HCT116 (cell line): ENCODE data around the gene NTNG1. TPM values are rescaled to one million over a fixed set of nuclear protein-coding genes. Genes with fewer than 3 reads are reported as not detected.
"Not testable (repeated sequence)": the region's sequence is repeated elsewhere in the genome, so short reads cannot be mapped to it uniquely, and the experiment has no call there.

ENCODE experiments used
- ATAC-seq: fragments of 200-7000 bp; cut with Tn5 transposase; 2 replicates; pipeline ENCODE4 v1.9.1; 2020; ENCODE audit warnings: mild to moderate bottlenecking, moderate library complexity
- BruUV-seq: library from RNA; stranded (reverse); fragments of 400-500 nt; replicated peaks from 2 replicates; lab custom pipeline; 2021; lab: Mats Ljungman, UMichigan
- CTCF ChIA-PET: fragments of 300-600 bp; sonication (Branson Sonifier 250); formaldehyde crosslinking; loops from one replicate; lab custom pipeline; 2021; ENCODE audit warnings: antibody characterized with exemption; lab: Charles Lee
- POLR2A ChIA-PET: fragments of 300-600, 350-600 bp; sonication (Branson Sonifier 250); formaldehyde crosslinking; loops from one replicate; lab custom pipeline; 2021; ENCODE audit warnings: antibody characterized with exemption; lab: Charles Lee
- RAD21 ChIA-PET, 2 experiments: fragments of 300-600 bp; sonication (Branson Sonifier 250); formaldehyde crosslinking; loops; one replicate each; lab custom pipeline; 2023; ENCODE audit warnings: low total read pairs in 2 of 2; ENCODE audit not compliant: uncharacterized antibody in 2 of 2, unreplicated experiment in 2 of 2, low non-redundant PET in 1 of 2; lab: Charles Lee
- DNase-seq: peaks from one replicate; pipeline ENCODE4 v3.0.0-alpha.2; 2010; ENCODE audit warnings: low read depth, low spot score
- H2AFZ ChIP-seq: fragments of 200-600 bp; shearing (Covaris generic), sonication (generic); 2 replicates; pipeline ENCODE4 v1.6.1; 2017; ENCODE audit warnings: low read depth, mixed run types, mixed read lengths, antibody characterized with exemption, low read length; ENCODE audit not compliant: poor library complexity, severe bottlenecking
- H3K27ac ChIP-seq: 2 replicates; pipeline ENCODE4 v1.5.1; 2012; ENCODE audit warnings: low read depth, low read length
- H3K27me3 ChIP-seq: fragments of 200-600 bp; sonication (generic); 2 replicates; pipeline ENCODE4 v1.6.1; 2016; ENCODE audit warnings: mixed run types, low read length, mixed read lengths; ENCODE audit not compliant: insufficient read depth
- H3K36me3 ChIP-seq, 2 experiments: fragments of 200-500 bp in 1 of 2; fragments of 200-600 bp in 1 of 2; sonication (Bioruptor generic) in 1 of 2; sonication (generic) in 1 of 2; 2 replicates each; pipeline versions ENCODE4 v1.5.1 to v1.6.1; 2014 to 2016; ENCODE audit warnings: low read length in 2 of 2, inconsistent platforms in 1 of 2, mixed read lengths in 1 of 2, mixed run types in 1 of 2; ENCODE audit not compliant: insufficient read depth in 2 of 2, control insufficient read depth in 1 of 2
- H3K4me1 ChIP-seq, 2 experiments: fragments of 200-600 bp in 1 of 2; sonication (generic) in 1 of 2; 2 replicates each; pipeline versions ENCODE4 v1.5.1 to v1.6.1; 2012 to 2017; ENCODE audit warnings: low read length in 2 of 2, inconsistent platforms in 1 of 2, mild to moderate bottlenecking in 1 of 2, mixed read lengths in 1 of 2, mixed run types in 1 of 2, moderate library complexity in 1 of 2; ENCODE audit not compliant: insufficient read depth in 2 of 2, control insufficient read depth in 1 of 2
- H3K4me2 ChIP-seq: fragments of 200-600 bp; sonication (generic); 2 replicates; pipeline ENCODE4 v1.6.1; 2017; ENCODE audit warnings: mixed run types, low read length, mixed read lengths
- H3K4me3 ChIP-seq, 2 experiments: fragments of 200-600 bp in 1 of 2; sonication (generic) in 1 of 2; replicated peaks in 1 of 2; 2 replicates each; pipeline ENCODE4 v1.5.1; 2011 to 2016; ENCODE audit warnings: low read length in 2 of 2, control low read depth in 1 of 2, low read depth in 1 of 2, mild to moderate bottlenecking in 1 of 2, mixed read lengths in 1 of 2, mixed run types in 1 of 2
- H3K79me2 ChIP-seq: fragments of 200-600 bp; sonication (generic); 2 replicates; pipeline ENCODE4 v1.6.1; 2017; ENCODE audit warnings: mild to moderate bottlenecking, mixed run types, low read length, moderate library complexity, mixed read lengths; ENCODE audit not compliant: insufficient read depth
- H3K9ac ChIP-seq: fragments of 200-600 bp; sonication (generic); 2 replicates; pipeline ENCODE4 v1.6.1; 2016; ENCODE audit warnings: low read length, mixed read lengths
- H3K9me2 ChIP-seq: fragments of 200-600 bp; sonication (generic), shearing (Covaris generic); 2 replicates; pipeline ENCODE4 v1.6.1; 2017; ENCODE audit warnings: mixed run types, mild to moderate bottlenecking, moderate library complexity; ENCODE audit not compliant: insufficient read depth
- H3K9me3 ChIP-seq, 2 experiments: fragments of 200-500 bp in 1 of 2; fragments of 200-600 bp in 1 of 2; sonication (Bioruptor generic) in 1 of 2; sonication (generic) in 1 of 2; 2 replicates each; pipeline ENCODE4 v1.6.1; 2014 to 2017; ENCODE audit warnings: low read length in 2 of 2, mixed read lengths in 2 of 2, inconsistent platforms in 1 of 2, low read depth in 1 of 2, mild to moderate bottlenecking in 1 of 2, mixed run types in 1 of 2, moderate library complexity in 1 of 2; ENCODE audit not compliant: control insufficient read depth in 1 of 2, insufficient read depth in 1 of 2
- H4K20me1 ChIP-seq: fragments of 200-600 bp; sonication (generic), shearing (Covaris generic); 2 replicates; pipeline ENCODE4 v1.6.1; 2017; ENCODE audit warnings: mixed run types, mild to moderate bottlenecking, moderate library complexity; ENCODE audit not compliant: insufficient read depth
- CBX3 ChIP-seq: IDR thresholded peaks from 2 replicates; pipeline ENCODE4 v1.6.1; 2012; ENCODE audit warnings: low read depth
- CEBPB ChIP-seq: IDR thresholded peaks from 2 replicates; pipeline ENCODE4 v1.6.1; 2012; ENCODE audit warnings: low read depth
- EGR1 ChIP-seq: IDR thresholded peaks from 2 replicates; pipeline ENCODE4 v1.6.1; 2012; ENCODE audit warnings: low read depth
- ELF1 ChIP-seq: IDR thresholded peaks from 2 replicates; pipeline ENCODE4 v1.6.1; 2012; ENCODE audit warnings: low read depth, borderline replicate concordance
- EZH2 ChIP-seq: fragments of 200-600 bp; sonication (generic); IDR thresholded peaks from 2 replicates; pipeline ENCODE4 v1.6.1; 2017; ENCODE audit warnings: antibody characterized with exemption, mixed run types
- FOSL1 ChIP-seq: IDR thresholded peaks from 2 replicates; pipeline ENCODE4 v1.6.1; 2012; ENCODE audit warnings: low read depth
- POLR2AphosphoS5 ChIP-seq: IDR thresholded peaks from 2 replicates; pipeline ENCODE4 v1.6.1; 2011; ENCODE audit warnings: mild to moderate bottlenecking, low read depth, low read length, moderate library complexity
- RAD21 ChIP-seq: IDR thresholded peaks from 2 replicates; pipeline ENCODE4 v1.6.1; 2012; ENCODE audit warnings: low read depth, mild to moderate bottlenecking
- SIN3A ChIP-seq: IDR thresholded peaks from 2 replicates; pipeline ENCODE4 v1.6.1; 2012; ENCODE audit warnings: low read depth
- SP1 ChIP-seq: IDR thresholded peaks from 2 replicates; pipeline ENCODE4 v1.6.1; 2012; ENCODE audit warnings: low read depth
- TCF7L2 ChIP-seq: IDR thresholded peaks from 2 replicates; pipeline ENCODE4 v1.7.0; 2011; ENCODE audit warnings: borderline replicate concordance, inconsistent platforms; ENCODE audit not compliant: insufficient read depth, insufficient read length; ENCODE audit errors: extremely low read depth
- ZFX ChIP-seq: fragments of 450-650 bp; IDR thresholded peaks from 2 replicates; pipeline ENCODE4 v1.6.1; 2017
- intact Hi-C: fragments of 100-400 bp; cut with micrococcal nuclease; formaldehyde crosslinking; loops from 2 replicates; pipeline ENCODE4 v1.10.0; 2022
- total RNA-seq: library from RNA; stranded (reverse); gene quantifications from one replicate; pipeline ENCODE4 v1.2.1, GENCODE V29; 2021; ENCODE audit not compliant: unreplicated experiment
- TF ChIP-seq, protein P1 (sequence below): IDR thresholded peaks from 2 replicates; pipeline ENCODE4 v1.6.1; 2012

Gene NTNG1
- total RNA-seq, 1 experiment from 2014 or later: not detected

DNA sequence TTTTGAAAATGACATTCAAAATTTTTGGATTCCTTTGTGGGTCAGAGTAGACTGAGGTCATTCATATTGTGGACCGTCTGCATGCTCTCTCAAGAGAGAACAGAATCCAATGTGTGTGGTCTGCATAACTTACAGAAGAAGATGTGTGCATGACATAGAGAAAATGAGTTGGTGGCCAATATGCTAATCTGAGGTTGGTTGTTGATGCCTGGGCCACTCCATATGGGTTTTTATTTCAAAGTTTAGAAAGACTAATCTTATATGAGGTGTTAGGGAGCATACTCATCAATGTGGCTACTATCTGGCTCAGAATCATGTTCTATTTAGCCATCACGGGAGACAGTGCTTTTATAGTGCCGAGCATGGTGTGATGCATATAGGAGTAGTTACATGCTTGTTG is 18.2 kb downstream of the NTNG1 start:
- ChIA-PET CTCF (no interaction called here), POLR2A (no interaction called here), RAD21 (no interaction called here)
- Histone ChIP-seq H2AFZ (no peak overlapping the region), H4K20me1 (no peaks in the 10 kb centered on the region), H3K27me3 (no peaks in the 10 kb centered on the region), H3K9me2 (no peaks in the 10 kb centered on the region), H3K4me2 (no peak overlapping the region), H3K4me3 (no peak overlapping the region), H3K9ac (no peak overlapping the region), H3K36me3 (no peaks in the 10 kb centered on the region), H3K27ac (no peak overlapping the region), H3K79me2 (no peaks in the 10 kb centered on the region), H3K4me1 (no peaks in the 10 kb centered on the region), H3K9me3 (peaks cover 0 to 5% of the 10 kb centered on the region in 2 experiments; a peak in 1 of 4 replicates)
- ATAC-seq (no peak), DNase-seq (no peak)
- intact Hi-C loops: no loop called here
- BruUV-seq: no TSS peak
- TF ChIP-seq, protein P1, sequence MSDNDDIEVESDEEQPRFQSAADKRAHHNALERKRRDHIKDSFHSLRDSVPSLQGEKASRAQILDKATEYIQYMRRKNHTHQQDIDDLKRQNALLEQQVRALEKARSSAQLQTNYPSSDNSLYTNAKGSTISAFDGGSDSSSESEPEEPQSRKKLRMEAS: no peak

DNA sequence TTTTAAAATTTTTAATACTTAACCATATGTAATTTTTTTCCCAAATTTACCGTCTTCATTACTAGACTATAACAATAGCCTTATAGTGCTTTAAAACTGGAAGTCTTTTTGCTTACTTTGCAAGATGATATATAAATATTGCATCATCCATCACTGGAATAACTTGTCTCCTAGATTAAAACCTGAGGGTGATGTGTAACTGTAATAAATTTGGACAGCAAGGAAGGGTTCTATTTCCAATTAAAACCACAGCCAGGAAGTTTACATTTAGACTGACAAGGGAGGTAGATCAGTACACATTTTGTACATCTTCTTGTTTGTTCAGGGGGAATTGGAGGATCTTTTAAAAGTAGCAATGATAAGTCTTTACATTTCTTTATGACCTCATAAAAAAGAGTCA is 21.9 kb downstream of the NTNG1 start:
- no peak overlapping the region for H3K4me3 ChIP-seq
- BruUV-seq: no TSS peak
- intact Hi-C loops: no loop called here
- H3K4me2 ChIP-seq: no peak overlapping the region
- ChIA-PET RAD21 (no interaction called here), CTCF (no interaction called here), POLR2A (no interaction called here)
- no peak for DNase-seq
- H3K27ac ChIP-seq: no peak overlapping the region
- no peak for TF ChIP-seq TCF7L2
- no peak for TF ChIP-seq POLR2AphosphoS5
- no peak for TF ChIP-seq CEBPB
- TF ChIP-seq FOSL1: no peak
- no peak for TF ChIP-seq EZH2
- TF ChIP-seq RAD21: no peak
- TF ChIP-seq CBX3: no peak
- no peak for TF ChIP-seq SIN3A
- no peak for TF ChIP-seq SP1
- TF ChIP-seq, protein P1: no peak
- TF ChIP-seq EGR1: no peak
- TF ChIP-seq ZFX: no peak
- no peak for TF ChIP-seq ELF1
- TF ChIP-seq, all 23 proteins: peak for 0
- Histone ChIP-seq H4K20me1 (no peaks in the 10 kb centered on the region), H3K36me3 (no peaks in the 10 kb centered on the region), H3K9me3 (peaks cover 0 to 9% of the 10 kb centered on the region in 2 experiments; a peak in 1 of 4 replicates), H3K9me2 (no peaks in the 10 kb centered on the region), H3K79me2 (no peaks in the 10 kb centered on the region), H3K4me1 (no peaks in the 10 kb centered on the region), H2AFZ (no peak overlapping the region), H3K9ac (no peak overlapping the region), H3K27me3 (no peaks in the 10 kb centered on the region)
- ATAC-seq: no peak

DNA sequence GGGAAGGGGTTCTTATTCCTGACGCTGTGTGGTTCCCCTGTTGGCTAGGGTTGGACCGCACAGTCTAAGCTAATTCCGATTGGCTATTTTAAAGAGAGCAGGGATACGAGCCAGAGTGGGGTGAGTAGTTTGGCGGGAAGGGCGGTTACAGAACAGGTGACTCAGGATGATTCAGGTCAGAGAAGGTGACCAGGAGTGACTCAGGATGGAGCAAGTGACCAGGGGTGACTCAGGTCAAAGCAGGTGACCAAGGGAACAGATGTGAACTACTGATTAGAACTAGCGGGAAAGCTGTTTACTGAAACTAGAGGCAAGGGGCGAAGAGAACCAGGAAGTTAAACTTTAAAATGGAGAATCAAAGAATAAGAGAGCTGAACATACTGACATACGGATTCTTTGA is 24.1 kb downstream of the NTNG1 start:
- intact Hi-C loops, H3K36me3 ChIP-seq, BruUV-seq, DNase-seq, H3K4me2 ChIP-seq, CTCF ChIA-PET, H4K20me1 ChIP-seq, ATAC-seq, POLR2A ChIA-PET, H3K4me3 ChIP-seq, H3K9me3 ChIP-seq, H2AFZ ChIP-seq, H3K27me3 ChIP-seq, H3K27ac ChIP-seq, H3K79me2 ChIP-seq, H3K9me2 ChIP-seq, H3K9ac ChIP-seq, H3K4me1 ChIP-seq, RAD21 ChIA-PET: not testable (repeated sequence)
